ENCODE data around the gene OLA1. TPM values are rescaled to one million over a fixed set of nuclear protein-coding genes. Genes with fewer than 3 reads are reported as not detected.

Gene OLA1
- total and polyA plus RNA-seq, 2 of the 13 experiments (the other 11 are each of a cell fraction or from before 2014, with no cell fraction given), result 153 to 241 TPM

DNA sequence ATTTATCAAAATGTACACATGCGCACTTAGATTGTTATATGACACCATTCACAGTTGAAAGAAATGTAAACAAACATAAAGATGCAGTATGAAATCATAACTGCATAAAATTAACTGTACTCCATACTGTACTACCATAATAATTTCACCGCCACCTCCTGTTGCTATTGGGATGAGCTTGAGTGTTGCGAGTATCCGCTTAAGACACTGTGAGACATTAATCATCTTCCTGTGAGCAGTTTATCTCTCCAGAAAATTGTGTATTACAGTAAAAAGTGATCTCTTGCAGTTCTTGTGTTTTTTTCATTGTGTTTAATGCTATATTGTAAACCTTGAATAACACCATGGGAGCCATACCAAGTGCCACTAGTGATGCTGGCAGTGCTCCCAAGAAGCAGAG, 46.1 kb downstream of the OLA1 start:
- Histone ChIP-seq H3K4me2 (ENCODE audit: low read depth, low read length) (no peak overlapping the region), H3K4me1 (ENCODE audit: insufficient read depth, low read length) (peaks cover 11% of the 10 kb centered on the region), H3K9ac (ENCODE audit: insufficient read depth, low read depth, low read length) (no peak overlapping the region), H2AFZ (ENCODE audit: low read length) (no peak overlapping the region), H3K79me2 (ENCODE audit: insufficient read depth, low read length) (peaks cover 62% of the 10 kb centered on the region), H4K20me1 (ENCODE audit: insufficient read depth, low read length) (no peaks in the 10 kb centered on the region), H3K4me3 (replicated peaks in 1 of 3; ENCODE audit: insufficient read depth in 1 of 3, low read depth in 2 of 3, low read length in 3 of 3) (no peak overlapping the region), H3K27ac (ENCODE audit: extremely low read length, insufficient read depth, low read length) (no peak overlapping the region), H3K9me3 (ENCODE audit: low read length) (no peaks in the 10 kb centered on the region), H3K36me3 (replicated peaks in 1 of 2; ENCODE audit: control insufficient read depth in 1 of 2, insufficient read depth in 2 of 2, low read length in 2 of 2) (peaks cover 1 to 7% of the 10 kb centered on the region in 2 experiments; a peak in 3 of 5 replicates), H3K27me3 (ENCODE audit: control insufficient read depth in 1 of 2, insufficient read depth in 2 of 2, low read length in 2 of 2) (no peaks in the 10 kb centered on the region)
- DNase-seq (ENCODE audit: low spot score) (no peak), FAIRE-seq (no peak), ATAC-seq (no peak)
- TF ChIP-seq, protein P1, sequence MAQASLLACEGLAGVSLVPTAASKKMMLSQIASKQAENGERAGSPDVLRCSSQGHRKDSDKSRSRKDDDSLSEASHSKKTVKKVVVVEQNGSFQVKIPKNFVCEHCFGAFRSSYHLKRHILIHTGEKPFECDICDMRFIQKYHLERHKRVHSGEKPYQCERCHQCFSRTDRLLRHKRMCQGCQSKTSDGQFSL (CRISPR knock-in tag; IDR thresholded peaks at IDR 0.05), result no peak
- no peak for TF ChIP-seq ATM (IDR thresholded peaks at IDR 0.05; ENCODE audit: borderline replicate concordance)
- TF ChIP-seq, protein P2, sequence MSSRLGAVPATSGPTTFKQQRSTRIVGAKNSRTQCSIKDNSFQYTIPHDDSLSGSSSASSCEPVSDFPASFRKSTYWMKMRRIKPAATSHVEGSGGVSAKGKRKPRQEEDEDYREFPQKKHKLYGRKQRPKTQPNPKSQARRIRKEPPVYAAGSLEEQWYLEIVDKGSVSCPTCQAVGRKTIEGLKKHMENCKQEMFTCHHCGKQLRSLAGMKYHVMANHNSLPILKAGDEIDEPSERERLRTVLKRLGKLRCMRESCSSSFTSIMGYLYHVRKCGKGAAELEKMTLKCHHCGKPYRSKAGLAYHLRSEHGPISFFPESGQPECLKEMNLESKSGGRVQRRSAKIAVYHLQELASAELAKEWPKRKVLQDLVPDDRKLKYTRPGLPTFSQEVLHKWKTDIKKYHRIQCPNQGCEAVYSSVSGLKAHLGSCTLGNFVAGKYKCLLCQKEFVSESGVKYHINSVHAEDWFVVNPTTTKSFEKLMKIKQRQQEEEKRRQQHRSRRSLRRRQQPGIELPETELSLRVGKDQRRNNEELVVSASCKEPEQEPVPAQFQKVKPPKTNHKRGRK (CRISPR knock-in tag; IDR thresholded peaks at IDR 0.05), result no peak
- TF ChIP-seq ZZZ3 (CRISPR knock-in tag; IDR thresholded peaks at IDR 0.05; ENCODE audit: borderline replicate concordance), result no peak
- TF ChIP-seq ZNF577 (CRISPR knock-in tag; IDR thresholded peaks at IDR 0.05; ENCODE audit: borderline replicate concordance, low read depth), result no peak
- no peak for TF ChIP-seq DR1 (CRISPR knock-in tag; IDR thresholded peaks at IDR 0.05)
- TF ChIP-seq ZNF136 (CRISPR knock-in tag; IDR thresholded peaks at IDR 0.05; ENCODE audit: low read depth), result no peak
- no peak for TF ChIP-seq ZNF615 (CRISPR knock-in tag; IDR thresholded peaks at IDR 0.05; ENCODE audit: borderline replicate concordance)
- TF ChIP-seq ZBTB8A (CRISPR knock-in tag; IDR thresholded peaks at IDR 0.05; ENCODE audit: borderline replicate concordance, low read depth), result no peak
- no peak for TF ChIP-seq EED (CRISPR knock-in tag; IDR thresholded peaks at IDR 0.05)
- TF ChIP-seq ZNF143 (CRISPR knock-in tag; IDR thresholded peaks at IDR 0.05), result no peak
- TF ChIP-seq ARNT (IDR thresholded peaks at IDR 0.05), result no peak
- TF ChIP-seq FOXJ3 (CRISPR knock-in tag; IDR thresholded peaks at IDR 0.05; ENCODE audit: borderline replicate concordance), result no peak
- TF ChIP-seq ZBTB38 (CRISPR knock-in tag; IDR thresholded peaks at IDR 0.05), result no peak
- no TSS peak for BruUV-seq (replicated peaks)
- WGBS (ENCODE audit: low lambda C conversion rate), result 95% methylated on average over 4 of the region's 4 CpGs
- POLR2A ChIA-PET, result no interaction called here
- CTCF ChIA-PET (ENCODE audit: low intra/inter-chr PET ratio, low total read pairs), result no interaction called here
- in situ Hi-C loops (cut with HindIII; ENCODE audit: extremely low pct_ligation_motif_present, low pct_unique_long_range_greater_than_20kb), result no loop called here
- intact Hi-C loops (cut with micrococcal nuclease; ENCODE audit: unreplicated experiment), result no loop called here

Data from HepG2 (cell line).